ENCODE results near the gene DGKE. TPM values are rescaled to one million over a fixed set of nuclear protein-coding genes. Genes with fewer than 3 reads are reported as not detected.

DGKE gene
- total and polyA plus RNA-seq, 2 donors (not counting 3 experiments of a cell fraction or from before 2014, with no cell fraction given): 4.9 to 22.9 TPM

- no peak overlapping the region for H3K27ac ChIP-seq (ENCODE audit: insufficient read depth, low read depth, low read length)
- no peaks in the 10 kb centered on the region for H3K27me3 ChIP-seq (ENCODE audit: control insufficient read depth in 2 of 2, insufficient read depth in 2 of 2, low read length in 2 of 2)
- POLR2A ChIA-PET: no interaction called here
- no peak overlapping the region for H3K4me3 ChIP-seq (replicated peaks in 1 of 3; ENCODE audit: insufficient read depth in 1 of 3, low read depth in 1 of 3, low read length in 3 of 3)
- H3K4me1 ChIP-seq (ENCODE audit: control insufficient read depth, extremely low read depth, insufficient read depth, low read length): no peaks in the 10 kb centered on the region
- no peak overlapping the region for H2AFZ ChIP-seq (ENCODE audit: low read depth, low read length)
- FAIRE-seq (peak; percentile 83), DNase-seq (ENCODE audit: low read depth, low spot score) (peak; percentile 28)
- dilution Hi-C loops (cut with MboI; ENCODE audit: extremely low pct_ligation_motif_present, low sequenced_read_pairs) (no loop called here), intact Hi-C loops (cut with micrococcal nuclease) (loop anchor here (1.0 kb wide), 3 partner anchors 23 to 70 kb away; partner anchors contain the start of gene COIL)
- H3K9me1 ChIP-seq (replicated peaks; ENCODE audit: control insufficient read depth, extremely low read depth, insufficient read depth, low read length): no peaks in the 10 kb centered on the region
- peaks cover 2% of the 10 kb centered on the region for H3K9me3 ChIP-seq (replicated peaks; ENCODE audit: control insufficient read depth, insufficient read depth, low read length)
- H3K79me2 ChIP-seq (ENCODE audit: control insufficient read depth, insufficient read depth, low read length): no peaks in the 10 kb centered on the region
- TF ChIP-seq MAX (IDR thresholded peaks at IDR 0.05; ENCODE audit: insufficient read depth, insufficient read length) (no peak), CTCF (IDR thresholded peaks at IDR 0.05; ENCODE audit: extremely low read depth in 1 of 2, insufficient read depth in 1 of 2, low read depth in 1 of 2, low read length in 2 of 2) (peak; percentile 55 to 66)
- H3K9ac ChIP-seq (replicated peaks; ENCODE audit: extremely low read depth, insufficient read depth, low read length): no peak overlapping the region
- H3K4me2 ChIP-seq (ENCODE audit: insufficient read depth, low read length): no peak overlapping the region
- no TSS peak for BruUV-seq (replicated peaks)
- no peaks in the 10 kb centered on the region for H4K20me1 ChIP-seq (replicated peaks; ENCODE audit: control insufficient read depth, extremely low read depth, insufficient read depth, low read length)
- H3K36me3 ChIP-seq (ENCODE audit: control insufficient read depth in 2 of 2, extremely low read depth in 1 of 2, insufficient read depth in 2 of 2, low read length in 2 of 2): peaks cover 4 to 48% of the 10 kb centered on the region in 2 experiments
- CTCF ChIA-PET: interaction anchor here (0.6 to 4.3 kb wide), 8 partner anchors 8 to 392 kb away, joined by 3 to 20 read pairs (median 4); partner anchors contain the start of gene TRIM25
Measured at GRCh38 chr17:56891751-56892150, 57.8 kb downstream of the DGKE start.

- Histone ChIP-seq H3K9ac (replicated peaks; ENCODE audit: extremely low read depth, insufficient read depth, low read length) (no peak overlapping the region), H2AFZ (ENCODE audit: low read depth, low read length) (no peak overlapping the region), H3K9me3 (replicated peaks; ENCODE audit: control insufficient read depth, insufficient read depth, low read length) (peaks cover 2% of the 10 kb centered on the region), H3K9me1 (replicated peaks; ENCODE audit: control insufficient read depth, extremely low read depth, insufficient read depth, low read length) (no peaks in the 10 kb centered on the region), H4K20me1 (replicated peaks; ENCODE audit: control insufficient read depth, extremely low read depth, insufficient read depth, low read length) (no peaks in the 10 kb centered on the region), H3K36me3 (ENCODE audit: control insufficient read depth in 2 of 2, extremely low read depth in 1 of 2, insufficient read depth in 2 of 2, low read length in 2 of 2) (peaks cover 4 to 53% of the 10 kb centered on the region in 2 experiments), H3K4me1 (ENCODE audit: control insufficient read depth, extremely low read depth, insufficient read depth, low read length) (no peaks in the 10 kb centered on the region), H3K4me3 (replicated peaks in 1 of 3; ENCODE audit: insufficient read depth in 1 of 3, low read depth in 1 of 3, low read length in 3 of 3) (no peak overlapping the region), H3K79me2 (ENCODE audit: control insufficient read depth, insufficient read depth, low read length) (no peaks in the 10 kb centered on the region), H3K27ac (ENCODE audit: insufficient read depth, low read depth, low read length) (no peak overlapping the region), H3K4me2 (ENCODE audit: insufficient read depth, low read length) (no peak overlapping the region), H3K27me3 (ENCODE audit: control insufficient read depth in 2 of 2, insufficient read depth in 2 of 2, low read length in 2 of 2) (no peaks in the 10 kb centered on the region)
- intact Hi-C loops (cut with micrococcal nuclease) (loop anchor here (1.0 kb wide), 1 partner anchor 48 kb away; no protein-coding TSS in a partner anchor), dilution Hi-C loops (cut with MboI; ENCODE audit: extremely low pct_ligation_motif_present, low sequenced_read_pairs) (no loop called here)
- no peak for DNase-seq (ENCODE audit: low read depth, low spot score)
- BruUV-seq (replicated peaks): no TSS peak
- POLR2A ChIA-PET: no interaction called here
- CTCF ChIA-PET: interaction anchor here (0.6 to 4.3 kb wide), 4 partner anchors 9 to 73 kb away, joined by 3 to 20 read pairs (median 5); no protein-coding TSS in a partner anchor
- no peak for TF ChIP-seq MYC (IDR thresholded peaks at IDR 0.05; ENCODE audit: low read depth, low read length)
- no peak for TF ChIP-seq GATA2 (IDR thresholded peaks at IDR 0.05; ENCODE audit: insufficient read depth, insufficient read length, low read depth, low read length)
- no peak for TF ChIP-seq POLR2A (IDR thresholded peaks at IDR 0.05; ENCODE audit: low read depth, low read length)
- TF ChIP-seq FOS (IDR thresholded peaks at IDR 0.05; ENCODE audit: borderline replicate concordance, insufficient read depth, low read length): no peak
- no peak for TF ChIP-seq POLR2AphosphoS5 (IDR thresholded peaks at IDR 0.05; ENCODE audit: insufficient read depth, low read depth, low read length)
- TF ChIP-seq JUN (IDR thresholded peaks at IDR 0.05; ENCODE audit: borderline replicate concordance, insufficient read depth, insufficient read length, low read depth): no peak
- TF ChIP-seq CTCF (IDR thresholded peaks at IDR 0.05; ENCODE audit: extremely low read depth in 1 of 2, insufficient read depth in 1 of 2, low read depth in 1 of 2, low read length in 2 of 2): no peak
- no peak for TF ChIP-seq EZH2 (IDR thresholded peaks at IDR 0.05; ENCODE audit: borderline replicate concordance, low read depth, low read length, severe bottlenecking)
- TF ChIP-seq MAX (IDR thresholded peaks at IDR 0.05; ENCODE audit: insufficient read depth, insufficient read length): no peak
- FAIRE-seq: no peak
Measured at GRCh38 chr17:56892333-56892732, 58.4 kb downstream of the DGKE start.

All from endothelial cell of umbilical vein (primary cell).